Panc1 (cell line): ENCODE measurements around the gene SLC13A3. TPM values are rescaled to one million over a fixed set of nuclear protein-coding genes. Genes with fewer than 3 reads are reported as not detected.

Source experiments
- ATAC-seq: fragments of 200-7000 bp; cut with Tn5 transposase; 2 replicates; pipeline ENCODE4 v1.9.1; 2020; ENCODE audit warnings: mild to moderate bottlenecking, moderate library complexity
- BruUV-seq: library from RNA; stranded (reverse); fragments of 400-500 nt; replicated peaks from 2 replicates; lab custom pipeline; 2021; lab: Mats Ljungman, UMichigan
- CTCF ChIA-PET: fragments of 300-600 bp; sonication (Branson Sonifier 250); formaldehyde crosslinking; loops from one replicate; lab custom pipeline; 2022; ENCODE audit warnings: antibody characterized with exemption; lab: Charles Lee
- POLR2A ChIA-PET: fragments of 300-600 bp; sonication (Branson Sonifier 250); formaldehyde crosslinking; loops from one replicate; lab custom pipeline; 2022; ENCODE audit warnings: antibody characterized with exemption; lab: Charles Lee
- DNase-seq: peaks from one replicate; pipeline ENCODE4 v3.0.0-alpha.2; 2010; ENCODE audit warnings: low read depth, low spot score
- H3K27ac ChIP-seq: 2 replicates; pipeline ENCODE4 v1.5.1; 2011; ENCODE audit warnings: mild to moderate bottlenecking, low read length, inconsistent platforms
- H3K27me3 ChIP-seq: fragments of 200-500 bp; sonication (Bioruptor generic); 2 replicates; pipeline ENCODE4 v1.6.0; 2014; ENCODE audit warnings: low read length, inconsistent platforms; ENCODE audit not compliant: control insufficient read depth, insufficient read depth
- H3K36me3 ChIP-seq: fragments of 200-500 bp; sonication (Bioruptor generic); 2 replicates; pipeline ENCODE4 v1.5.1; 2014; ENCODE audit warnings: inconsistent platforms, mild to moderate bottlenecking, low read length, moderate library complexity; ENCODE audit not compliant: control insufficient read depth, insufficient read depth
- H3K4me1 ChIP-seq: 2 replicates; pipeline ENCODE4 v1.5.1; 2011; ENCODE audit warnings: inconsistent platforms, mild to moderate bottlenecking, low read length, moderate library complexity; ENCODE audit not compliant: control insufficient read depth, insufficient read depth
- H3K4me3 ChIP-seq, 2 experiments: 2 replicates each; pipeline ENCODE4 v1.5.1; 2011 to 2012; ENCODE audit warnings: low read depth in 2 of 2, low read length in 2 of 2, mild to moderate bottlenecking in 2 of 2, inconsistent platforms in 1 of 2, moderate library complexity in 1 of 2
- H3K9me3 ChIP-seq: fragments of 200-500 bp; sonication (Bioruptor generic); 2 replicates; pipeline ENCODE4 v1.5.1; 2014; ENCODE audit warnings: low read depth, mild to moderate bottlenecking, inconsistent platforms, low read length, moderate library complexity; ENCODE audit not compliant: control insufficient read depth, insufficient read depth
- POLR2AphosphoS5 ChIP-seq: IDR thresholded peaks from 2 replicates; pipeline ENCODE4 v1.6.1; 2012; ENCODE audit warnings: mild to moderate bottlenecking, low read depth, low read length, moderate library complexity
- SIN3A ChIP-seq: IDR thresholded peaks from 2 replicates; pipeline ENCODE4 v1.6.1; 2012; ENCODE audit warnings: low read depth, mild to moderate bottlenecking, low read length, moderate library complexity, borderline replicate concordance; ENCODE audit not compliant: insufficient read depth
- TCF7L2 ChIP-seq: IDR thresholded peaks from 2 replicates; pipeline ENCODE4 v1.6.1; 2011; ENCODE audit warnings: mild to moderate bottlenecking, low read depth, low read length, inconsistent platforms
- in situ Hi-C: cut with HindIII; loops from 2 replicates; pipeline ENCODE4 v1.10.0; 2016; ENCODE audit warnings: low sequenced_read_pairs, low pct_unique_long_range_greater_than_20kb
- intact Hi-C: fragments of 100-400 bp; cut with micrococcal nuclease; formaldehyde crosslinking; loops from one replicate; pipeline ENCODE4 v1.10.0; 2022; ENCODE audit not compliant: unreplicated experiment
- total RNA-seq: library from RNA; stranded (reverse); gene quantifications from one replicate; pipeline ENCODE4 v1.2.1, GENCODE V29; 2021; ENCODE audit not compliant: unreplicated experiment
- TF ChIP-seq, protein P1 (sequence below): fragments of 450-650 bp; IDR thresholded peaks from 2 replicates; pipeline ENCODE4 v1.5.1; 2017; ENCODE audit warnings: mild to moderate bottlenecking
- TF ChIP-seq, protein P2 (sequence below), 2 experiments: IDR thresholded peaks; 2 replicates each; pipeline ENCODE4 v1.6.1; 2011 to 2012; ENCODE audit warnings: low read depth in 2 of 2, control low read depth in 1 of 2, low read length in 1 of 2, mild to moderate bottlenecking in 1 of 2, moderate library complexity in 1 of 2; ENCODE audit not compliant: insufficient read depth in 1 of 2

SLC13A3 gene
- total RNA-seq, 1 experiment from 2014 or later: 0.31 TPM

DNA sequence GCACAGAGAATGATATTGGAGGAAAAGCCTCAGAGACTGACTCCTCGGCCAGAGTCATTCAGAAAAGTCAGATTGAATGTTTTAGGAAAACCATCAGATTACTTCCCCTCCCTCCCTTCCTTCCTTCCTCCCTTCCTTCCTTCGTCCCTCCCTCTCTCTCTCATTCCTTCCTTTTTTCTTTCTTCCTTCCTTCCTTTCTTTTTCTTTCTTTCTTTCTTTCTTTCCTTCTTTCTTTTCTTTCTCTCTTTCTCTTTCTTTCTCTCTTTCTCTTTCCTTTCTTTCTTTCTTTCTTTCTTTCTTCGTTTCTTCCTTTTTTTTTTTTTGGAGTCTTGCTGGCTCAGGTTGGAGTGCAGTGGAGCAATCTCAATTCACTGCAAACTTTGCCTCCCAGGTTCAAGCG is 108.2 kb downstream of the SLC13A3 start:
- intact Hi-C loops: no loop called here
- Histone ChIP-seq H3K27me3 (no peaks in the 10 kb centered on the region), H3K9me3 (no peaks in the 10 kb centered on the region), H3K4me1 (no peaks in the 10 kb centered on the region), H3K4me3 (no peak overlapping the region), H3K36me3 (no peaks in the 10 kb centered on the region), H3K27ac (no peak overlapping the region)
- ATAC-seq (no peak), DNase-seq (no peak)
- POLR2A ChIA-PET: no interaction called here
- no TSS peak for BruUV-seq
- in situ Hi-C loops: no loop called here
- TF ChIP-seq SIN3A (no peak), TCF7L2 (no peak)
- CTCF ChIA-PET: no interaction called here

DNA sequence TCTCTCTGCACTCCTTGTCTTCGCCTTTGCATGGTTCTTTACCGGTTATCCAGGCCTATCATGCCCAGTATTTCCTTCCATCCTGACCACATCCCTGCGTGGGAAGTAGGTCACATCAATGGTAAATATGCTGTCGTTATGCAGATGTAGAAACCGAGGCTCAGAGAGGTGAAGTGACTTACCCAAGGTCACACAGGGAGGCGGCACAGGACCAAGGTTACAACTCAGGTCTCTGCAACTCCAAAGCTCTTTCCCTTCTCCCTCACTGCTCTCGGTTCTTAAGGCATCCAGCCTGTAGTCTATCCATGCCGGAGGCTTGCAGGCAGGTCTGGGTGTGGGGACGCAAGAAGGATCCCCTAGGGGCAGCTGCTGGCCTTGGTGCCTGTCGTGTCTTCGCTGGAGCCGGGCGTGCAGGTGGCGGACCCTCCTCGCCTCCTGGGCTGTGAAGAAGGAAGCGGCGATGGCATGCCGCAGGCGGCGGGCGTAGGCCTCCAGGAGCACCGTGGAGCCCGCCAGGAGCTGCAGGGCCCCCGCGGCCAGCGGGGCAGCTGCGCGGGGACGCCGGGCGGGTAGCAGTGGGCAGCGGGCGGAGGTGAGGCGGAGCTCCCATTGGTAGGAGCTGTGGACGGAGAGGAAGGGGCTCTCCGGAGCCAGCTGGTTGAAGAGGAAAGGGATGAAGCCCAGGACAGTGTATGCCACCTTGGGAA is 109.9 kb downstream of the SLC13A3 start:
- BruUV-seq: no TSS peak
- intact Hi-C loops (no loop called here), in situ Hi-C loops (no loop called here)
- no peaks in the 10 kb centered on the region for H3K9me3 ChIP-seq
- no peak for ATAC-seq
- H3K4me3 ChIP-seq: no peak overlapping the region
- H3K27ac ChIP-seq: no peak overlapping the region
- ChIA-PET POLR2A (no interaction called here), CTCF (no interaction called here)
- H3K27me3 ChIP-seq: no peaks in the 10 kb centered on the region
- H3K4me1 ChIP-seq: no peaks in the 10 kb centered on the region
- TF ChIP-seq TCF7L2 (no peak), POLR2AphosphoS5 (no peak), SIN3A (no peak)
- TF ChIP-seq, protein P1, sequence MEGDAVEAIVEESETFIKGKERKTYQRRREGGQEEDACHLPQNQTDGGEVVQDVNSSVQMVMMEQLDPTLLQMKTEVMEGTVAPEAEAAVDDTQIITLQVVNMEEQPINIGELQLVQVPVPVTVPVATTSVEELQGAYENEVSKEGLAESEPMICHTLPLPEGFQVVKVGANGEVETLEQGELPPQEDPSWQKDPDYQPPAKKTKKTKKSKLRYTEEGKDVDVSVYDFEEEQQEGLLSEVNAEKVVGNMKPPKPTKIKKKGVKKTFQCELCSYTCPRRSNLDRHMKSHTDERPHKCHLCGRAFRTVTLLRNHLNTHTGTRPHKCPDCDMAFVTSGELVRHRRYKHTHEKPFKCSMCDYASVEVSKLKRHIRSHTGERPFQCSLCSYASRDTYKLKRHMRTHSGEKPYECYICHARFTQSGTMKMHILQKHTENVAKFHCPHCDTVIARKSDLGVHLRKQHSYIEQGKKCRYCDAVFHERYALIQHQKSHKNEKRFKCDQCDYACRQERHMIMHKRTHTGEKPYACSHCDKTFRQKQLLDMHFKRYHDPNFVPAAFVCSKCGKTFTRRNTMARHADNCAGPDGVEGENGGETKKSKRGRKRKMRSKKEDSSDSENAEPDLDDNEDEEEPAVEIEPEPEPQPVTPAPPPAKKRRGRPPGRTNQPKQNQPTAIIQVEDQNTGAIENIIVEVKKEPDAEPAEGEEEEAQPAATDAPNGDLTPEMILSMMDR: no peak
- TF ChIP-seq, protein P2, sequence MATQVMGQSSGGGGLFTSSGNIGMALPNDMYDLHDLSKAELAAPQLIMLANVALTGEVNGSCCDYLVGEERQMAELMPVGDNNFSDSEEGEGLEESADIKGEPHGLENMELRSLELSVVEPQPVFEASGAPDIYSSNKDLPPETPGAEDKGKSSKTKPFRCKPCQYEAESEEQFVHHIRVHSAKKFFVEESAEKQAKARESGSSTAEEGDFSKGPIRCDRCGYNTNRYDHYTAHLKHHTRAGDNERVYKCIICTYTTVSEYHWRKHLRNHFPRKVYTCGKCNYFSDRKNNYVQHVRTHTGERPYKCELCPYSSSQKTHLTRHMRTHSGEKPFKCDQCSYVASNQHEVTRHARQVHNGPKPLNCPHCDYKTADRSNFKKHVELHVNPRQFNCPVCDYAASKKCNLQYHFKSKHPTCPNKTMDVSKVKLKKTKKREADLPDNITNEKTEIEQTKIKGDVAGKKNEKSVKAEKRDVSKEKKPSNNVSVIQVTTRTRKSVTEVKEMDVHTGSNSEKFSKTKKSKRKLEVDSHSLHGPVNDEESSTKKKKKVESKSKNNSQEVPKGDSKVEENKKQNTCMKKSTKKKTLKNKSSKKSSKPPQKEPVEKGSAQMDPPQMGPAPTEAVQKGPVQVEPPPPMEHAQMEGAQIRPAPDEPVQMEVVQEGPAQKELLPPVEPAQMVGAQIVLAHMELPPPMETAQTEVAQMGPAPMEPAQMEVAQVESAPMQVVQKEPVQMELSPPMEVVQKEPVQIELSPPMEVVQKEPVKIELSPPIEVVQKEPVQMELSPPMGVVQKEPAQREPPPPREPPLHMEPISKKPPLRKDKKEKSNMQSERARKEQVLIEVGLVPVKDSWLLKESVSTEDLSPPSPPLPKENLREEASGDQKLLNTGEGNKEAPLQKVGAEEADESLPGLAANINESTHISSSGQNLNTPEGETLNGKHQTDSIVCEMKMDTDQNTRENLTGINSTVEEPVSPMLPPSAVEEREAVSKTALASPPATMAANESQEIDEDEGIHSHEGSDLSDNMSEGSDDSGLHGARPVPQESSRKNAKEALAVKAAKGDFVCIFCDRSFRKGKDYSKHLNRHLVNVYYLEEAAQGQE (IDR thresholded peaks at IDR 0.05; ENCODE audit: insufficient read depth in 1 of 2, low read depth in 2 of 2, low read length in 1 of 2): no peak
- no peak for DNase-seq
- H3K36me3 ChIP-seq: no peaks in the 10 kb centered on the region

DNA sequence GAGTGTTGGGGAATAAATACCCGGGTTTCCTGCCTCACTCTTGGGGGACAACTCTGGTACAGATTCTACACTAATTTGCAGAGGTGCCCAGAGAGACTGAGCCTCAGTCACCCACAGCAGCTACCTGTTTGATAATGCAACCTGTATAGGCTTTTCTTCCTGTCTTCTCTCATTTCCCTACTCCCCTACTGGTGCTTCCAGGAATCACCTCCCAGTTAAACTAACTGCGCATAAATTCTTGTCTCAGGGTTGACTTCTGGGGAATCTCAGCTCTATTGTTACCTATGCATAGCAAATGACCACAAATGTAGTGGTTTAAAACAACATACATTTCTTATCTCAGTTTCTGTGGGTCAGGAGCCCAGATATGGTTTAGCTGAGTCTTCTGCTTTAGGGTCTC is 112.1 kb downstream of the SLC13A3 start:
- no peak for ATAC-seq
- 0 out of 2 replicates have a peak, but pooled peaks cover 3% of the 10 kb centered on the region for H3K27me3 ChIP-seq

More for the DNA sequence above, 112.1 kb downstream of the SLC13A3 start:
- Histone ChIP-seq H3K4me1 (no peaks in the 10 kb centered on the region), H3K27ac (no peak overlapping the region), H3K4me3 (no peak overlapping the region), H3K9me3 (no peaks in the 10 kb centered on the region), H3K36me3 (no peaks in the 10 kb centered on the region)
- no TSS peak for BruUV-seq
- TF ChIP-seq, protein P1: 0 out of 2 replicates have a peak, but pooled peaks have one; percentile 10
- no peak for TF ChIP-seq SIN3A
- POLR2A ChIA-PET: interaction anchor here (0.5 kb wide), 1 partner anchor 736 kb away, joined by 6 read pairs; no protein-coding TSS in a partner anchor
- no peak for DNase-seq
- in situ Hi-C loops: no loop called here
- intact Hi-C loops: no loop called here
- CTCF ChIA-PET: no interaction called here
